ENCODE data around the gene GIGYF1. TPM values are rescaled to one million over a fixed set of nuclear protein-coding genes. Genes with fewer than 3 reads are reported as not detected.

Gene GIGYF1
- polyA plus RNA-seq, 1 donor from 2014 or later: 28.3 TPM

GRCh38 chr7:100674411-100675104 is 19.5 kb downstream of the GIGYF1 start:
- Histone ChIP-seq H3F3A (ENCODE audit: insufficient read depth, low read length, poor library complexity, severe bottlenecking) (no peaks in the 10 kb centered on the region), H3K27me3 (ENCODE audit: insufficient read depth, low read depth, low read length) (no peaks in the 10 kb centered on the region), H3K36me3 (ENCODE audit: insufficient read depth, low read length) (peaks cover 3% of the 10 kb centered on the region), H3K27ac (ENCODE audit: low read length) (peak overlapping the region; percentile 88), H3K9me3 (ENCODE audit: low read length) (no peaks in the 10 kb centered on the region), H3K4me3 (ENCODE audit: low read length) (peak overlapping the region; percentile 87), H3K4me2 (ENCODE audit: low read length) (peak overlapping the region; percentile 78), H4K20me1 (ENCODE audit: insufficient read depth) (no peaks in the 10 kb centered on the region), H3K79me2 (replicated peaks; ENCODE audit: insufficient read depth, low read length) (peaks cover 28% of the 10 kb centered on the region), H2AFZ (ENCODE audit: low read depth, low read length) (peak overlapping the region; percentile 45), H3K9me2 (ENCODE audit: insufficient read depth, low read length) (no peaks in the 10 kb centered on the region), H3K9ac (ENCODE audit: low read length) (peak overlapping the region; percentile 97)
- TF ChIP-seq POLR2AphosphoS5 (IDR thresholded peaks at IDR 0.05) (no peak), TAF1 (IDR thresholded peaks at IDR 0.05; ENCODE audit: low read depth) (no peak), CTCF (IDR thresholded peaks at IDR 0.05; ENCODE audit: poor library complexity, severe bottlenecking) (no peak)

GRCh38 chr7:100673942-100674410 is 20.1 kb downstream of the GIGYF1 start:
- Histone ChIP-seq H3K4me2 (ENCODE audit: low read length) (peak overlapping the region; percentile 78), H4K20me1 (ENCODE audit: insufficient read depth) (no peaks in the 10 kb centered on the region), H3K27ac (ENCODE audit: low read length) (peak overlapping the region; percentile 88), H3K9me3 (ENCODE audit: low read length) (no peaks in the 10 kb centered on the region), H3F3A (ENCODE audit: insufficient read depth, low read length, poor library complexity, severe bottlenecking) (no peaks in the 10 kb centered on the region), H3K27me3 (ENCODE audit: insufficient read depth, low read depth, low read length) (no peaks in the 10 kb centered on the region), H3K79me2 (replicated peaks; ENCODE audit: insufficient read depth, low read length) (peaks cover 28% of the 10 kb centered on the region), H3K4me3 (ENCODE audit: low read length) (peak overlapping the region; percentile 87), H2AFZ (ENCODE audit: low read depth, low read length) (peak overlapping the region; percentile 45), H3K36me3 (ENCODE audit: insufficient read depth, low read length) (peaks cover 3% of the 10 kb centered on the region), H3K9ac (ENCODE audit: low read length) (peak overlapping the region; percentile 97), H3K9me2 (ENCODE audit: insufficient read depth, low read length) (no peaks in the 10 kb centered on the region)
- TF ChIP-seq MXI1 (conservative IDR thresholded peaks at IDR 0.05; ENCODE audit: poor library complexity, severe bottlenecking) (peak; percentile 8), RAD21 (conservative IDR thresholded peaks at IDR 0.05) (no peak), REST (IDR thresholded peaks at IDR 0.05; ENCODE audit: borderline replicate concordance) (peak; percentile 57), TAF1 (IDR thresholded peaks at IDR 0.05; ENCODE audit: low read depth) (no peak)

- peak within 1 kb of the TSS; percentile 45 for H2AFZ ChIP-seq (ENCODE audit: low read depth, low read length)
- TF ChIP-seq EP300 (conservative IDR thresholded peaks at IDR 0.05; ENCODE audit: poor library complexity, severe bottlenecking): peak; percentile 87
- TF ChIP-seq SMC3 (conservative IDR thresholded peaks at IDR 0.05; ENCODE audit: poor library complexity): peak; percentile 55
- no peak for TF ChIP-seq TAF1 (IDR thresholded peaks at IDR 0.05; ENCODE audit: low read depth)
- TF ChIP-seq POLR2AphosphoS5 (IDR thresholded peaks at IDR 0.05): peak; percentile 70
- no peak for TF ChIP-seq REST (IDR thresholded peaks at IDR 0.05; ENCODE audit: borderline replicate concordance)
- peak; percentile 71 for TF ChIP-seq MXI1 (conservative IDR thresholded peaks at IDR 0.05; ENCODE audit: poor library complexity, severe bottlenecking)
- TF ChIP-seq CTCF (IDR thresholded peaks at IDR 0.05; ENCODE audit: poor library complexity, severe bottlenecking): peak; percentile 34
- peak; percentile 48 for TF ChIP-seq RAD21 (conservative IDR thresholded peaks at IDR 0.05)
Measured at GRCh38 chr7:100673302-100673941, 20.6 kb downstream of the GIGYF1 start, which contains the start of gene GNB2. GNB2 (plus strand) TSS chr7:100673740; CDS start chr7:100676266, 2,526 bp downstream.

More at GRCh38 chr7:100673302-100673941, 20.6 kb downstream of the GIGYF1 start, which contains the start of gene GNB2:
- H3K9me2 ChIP-seq (ENCODE audit: insufficient read depth, low read length): no peaks in the 10 kb centered on the region
- peak within 1 kb of the TSS; percentile 97 for H3K9ac ChIP-seq (ENCODE audit: low read length)
- H3K4me3 ChIP-seq (ENCODE audit: low read length): peak within 1 kb of the TSS; percentile 87
- H3K27ac ChIP-seq (ENCODE audit: low read length): peak within 1 kb of the TSS; percentile 88
- H3K79me2 ChIP-seq (replicated peaks; ENCODE audit: insufficient read depth, low read length): peaks cover 28% of the 10 kb centered on the region
- no peaks in the 10 kb centered on the region for H3K27me3 ChIP-seq (ENCODE audit: insufficient read depth, low read depth, low read length)
- H3K4me2 ChIP-seq (ENCODE audit: low read length): peak within 1 kb of the TSS; percentile 78
- H4K20me1 ChIP-seq (ENCODE audit: insufficient read depth): no peaks in the 10 kb centered on the region
- no peaks in the 10 kb centered on the region for H3F3A ChIP-seq (ENCODE audit: insufficient read depth, low read length, poor library complexity, severe bottlenecking)
- peaks cover 3% of the 10 kb centered on the region for H3K36me3 ChIP-seq (ENCODE audit: insufficient read depth, low read length)
- H3K9me3 ChIP-seq (ENCODE audit: low read length): no peaks in the 10 kb centered on the region
